Endothelial cell of umbilical vein (primary cell): ENCODE data around the gene TK1. TPM values are rescaled to one million over a fixed set of nuclear protein-coding genes. Genes with fewer than 3 reads are reported as not detected.
A peak's percentile ranks its signal among the peaks of the same experiment; 100 is the strongest.

Experiments used
- BruUV-seq: library from RNA; stranded (reverse); fragments of 400-500 nt; replicated peaks from 2 replicates; lab custom pipeline; 2021; lab: Mats Ljungman, UMichigan
- CTCF ChIA-PET: fragments of 300-600, 350-600 bp; sonication (Branson Sonifier 250); formaldehyde crosslinking; loops from one replicate; lab custom pipeline; 2021; ENCODE audit warnings: antibody characterized with exemption, inconsistent platforms; lab: Charles Lee
- POLR2A ChIA-PET: fragments of 300-600, 350-600 bp; sonication (Branson Sonifier 250); formaldehyde crosslinking; loops from one replicate; lab custom pipeline; 2021; ENCODE audit warnings: antibody characterized with exemption, inconsistent platforms; lab: Charles Lee
- DNase-seq: peaks from one replicate; pipeline ENCODE4 v3.0.0-alpha.2; 2011; ENCODE audit warnings: low read depth, low spot score
- FAIRE-seq: peaks from 2 replicates; lab custom pipeline; 2011; peaks lifted over from hg19 to GRCh38; lab: Jason Lieb, UNC
- H2AFZ ChIP-seq: 2 replicates; pipeline ENCODE4 v1.6.0; 2012; ENCODE audit warnings: low read depth, low read length, control low read depth, inconsistent platforms
- H3K27ac ChIP-seq: 2 replicates; pipeline ENCODE4 v1.5.1; 2011; ENCODE audit warnings: low read depth, mild to moderate bottlenecking, control low read depth, low read length, moderate library complexity; ENCODE audit not compliant: insufficient read depth
- H3K27me3 ChIP-seq, 2 experiments: 2 replicates each; pipeline versions ENCODE4 v1.6.0 to v1.6.1; 2011; ENCODE audit warnings: low read length in 2 of 2, mixed read lengths in 1 of 2; ENCODE audit not compliant: control insufficient read depth in 2 of 2, insufficient read depth in 2 of 2
- H3K36me3 ChIP-seq, 2 experiments: 2 replicates in 1 of 2; 3 replicates in 1 of 2; pipeline ENCODE4 v1.5.1; 2011; ENCODE audit warnings: low read length in 2 of 2, mild to moderate bottlenecking in 1 of 2, moderate library complexity in 1 of 2; ENCODE audit not compliant: control insufficient read depth in 2 of 2, insufficient read depth in 2 of 2; ENCODE audit errors: extremely low read depth in 1 of 2
- H3K4me1 ChIP-seq: 3 replicates; pipeline ENCODE4 v1.5.1; 2011; ENCODE audit warnings: mild to moderate bottlenecking, low read length; ENCODE audit not compliant: control insufficient read depth, insufficient read depth; ENCODE audit errors: extremely low read depth
- H3K4me2 ChIP-seq: 2 replicates; pipeline ENCODE4 v1.6.1; 2011; ENCODE audit warnings: low read length, control low read depth, mixed read lengths; ENCODE audit not compliant: insufficient read depth
- H3K4me3 ChIP-seq, 3 experiments: fragments of 200-600 bp in 1 of 3; sonication (generic), shearing (Covaris generic) in 1 of 3; replicated peaks in 1 of 3; 2 replicates each; pipeline ENCODE4 v1.5.1; 2011 to 2016; ENCODE audit warnings: control low read depth in 3 of 3, low read length in 3 of 3, mild to moderate bottlenecking in 2 of 3, inconsistent platforms in 1 of 3, low read depth in 1 of 3, moderate library complexity in 1 of 3; ENCODE audit not compliant: insufficient read depth in 1 of 3
- H3K79me2 ChIP-seq: 2 replicates; pipeline ENCODE4 v1.6.0; 2012; ENCODE audit warnings: low read length, inconsistent platforms; ENCODE audit not compliant: control insufficient read depth, insufficient read depth
- H3K9ac ChIP-seq: replicated peaks from 2 replicates; pipeline ENCODE3; 2011; ENCODE audit warnings: low read length, control low read depth; ENCODE audit not compliant: insufficient read depth; ENCODE audit errors: extremely low read depth
- H3K9me1 ChIP-seq: replicated peaks from 3 replicates; pipeline ENCODE4 v1.6.0; 2011; ENCODE audit warnings: mild to moderate bottlenecking, low read length; ENCODE audit not compliant: control insufficient read depth, insufficient read depth; ENCODE audit errors: extremely low read depth
- H3K9me3 ChIP-seq: replicated peaks from 2 replicates; pipeline ENCODE4 v1.5.1; 2012; ENCODE audit warnings: low read length, inconsistent platforms; ENCODE audit not compliant: control insufficient read depth, insufficient read depth
- H4K20me1 ChIP-seq: replicated peaks from 2 replicates; pipeline ENCODE3; 2011; ENCODE audit warnings: mild to moderate bottlenecking, low read length; ENCODE audit not compliant: control insufficient read depth, insufficient read depth; ENCODE audit errors: extremely low read depth
- FOS ChIP-seq: IDR thresholded peaks from 2 replicates; pipeline ENCODE4 v1.6.1; 2011; ENCODE audit warnings: mild to moderate bottlenecking, low read length, moderate library complexity, borderline replicate concordance; ENCODE audit not compliant: insufficient read depth
- GATA2 ChIP-seq: IDR thresholded peaks from 2 replicates; pipeline ENCODE4 v1.7.0; 2011; ENCODE audit warnings: low read depth, mild to moderate bottlenecking, moderate library complexity, mixed read lengths, low read length; ENCODE audit not compliant: insufficient read length, insufficient read depth
- MAX ChIP-seq: IDR thresholded peaks from 2 replicates; pipeline ENCODE4 v1.6.1; 2011; ENCODE audit not compliant: insufficient read depth, insufficient read length
- POLR2AphosphoS5 ChIP-seq: IDR thresholded peaks from 2 replicates; pipeline ENCODE4 v1.6.1; 2012; ENCODE audit warnings: low read depth, mild to moderate bottlenecking, control low read depth, low read length, moderate library complexity; ENCODE audit not compliant: insufficient read depth
- dilution Hi-C: fragments of 300-500 bp; cut with MboI; formaldehyde crosslinking; loops from one replicate; pipeline ENCODE4 v1.15.0; 2019; ENCODE audit warnings: low sequenced_read_pairs; ENCODE audit not compliant: extremely low pct_ligation_motif_present
- intact Hi-C: fragments of 100-400 bp; cut with micrococcal nuclease; formaldehyde crosslinking; loops from one replicate; pipeline ENCODE4 v1.10.0; 2022
- polyA plus RNA-seq, 4 experiments: library from polyadenylated mRNA; depleted of rRNA in 3 of 4; stranded (reverse) in 3 of 4; unstranded in 1 of 4; fragments of >200 nt; gene quantifications; 2 replicates each; pipeline versions ENCODE4 v1.2.1 to v1.2.3, GENCODE V29; 2011 to 2012; ENCODE audit warnings: missing spikeins in 1 of 4
- total RNA-seq: library from RNA; stranded (reverse); gene quantifications from 2 replicates; pipeline ENCODE4 v1.2.3, GENCODE V29; 2021

Gene TK1
- total and polyA plus RNA-seq, 2 donors (not counting 3 experiments of a cell fraction or from before 2014, with no cell fraction given), result 111 to 159 TPM

GRCh38 chr17:78131172-78132083, 55.4 kb downstream of the TK1 start:
- Histone ChIP-seq H3K4me2 (no peak overlapping the region), H3K4me3 (no peak overlapping the region), H3K27me3 (no peaks in the 10 kb centered on the region), H3K27ac (no peak overlapping the region), H2AFZ (no peak overlapping the region), H3K9ac (no peak overlapping the region), H4K20me1 (no peaks in the 10 kb centered on the region), H3K9me1 (no peaks in the 10 kb centered on the region), H3K79me2 (no peaks in the 10 kb centered on the region), H3K9me3 (no peaks in the 10 kb centered on the region), H3K36me3 (no peaks in the 10 kb centered on the region), H3K4me1 (peaks cover 26% of the 10 kb centered on the region)
- dilution Hi-C loops, result no loop called here
- FAIRE-seq (no peak), DNase-seq (no peak)
- intact Hi-C loops, result loop anchor here (5.0 kb wide), 1 partner anchor 36 kb away; the partner anchor contains the start of gene SYNGR2
- no peak for TF ChIP-seq GATA2
- TF ChIP-seq FOS, result no peak
- CTCF ChIA-PET, result no interaction called here
- POLR2A ChIA-PET, result no interaction called here
- BruUV-seq, result no TSS peak

DNA sequence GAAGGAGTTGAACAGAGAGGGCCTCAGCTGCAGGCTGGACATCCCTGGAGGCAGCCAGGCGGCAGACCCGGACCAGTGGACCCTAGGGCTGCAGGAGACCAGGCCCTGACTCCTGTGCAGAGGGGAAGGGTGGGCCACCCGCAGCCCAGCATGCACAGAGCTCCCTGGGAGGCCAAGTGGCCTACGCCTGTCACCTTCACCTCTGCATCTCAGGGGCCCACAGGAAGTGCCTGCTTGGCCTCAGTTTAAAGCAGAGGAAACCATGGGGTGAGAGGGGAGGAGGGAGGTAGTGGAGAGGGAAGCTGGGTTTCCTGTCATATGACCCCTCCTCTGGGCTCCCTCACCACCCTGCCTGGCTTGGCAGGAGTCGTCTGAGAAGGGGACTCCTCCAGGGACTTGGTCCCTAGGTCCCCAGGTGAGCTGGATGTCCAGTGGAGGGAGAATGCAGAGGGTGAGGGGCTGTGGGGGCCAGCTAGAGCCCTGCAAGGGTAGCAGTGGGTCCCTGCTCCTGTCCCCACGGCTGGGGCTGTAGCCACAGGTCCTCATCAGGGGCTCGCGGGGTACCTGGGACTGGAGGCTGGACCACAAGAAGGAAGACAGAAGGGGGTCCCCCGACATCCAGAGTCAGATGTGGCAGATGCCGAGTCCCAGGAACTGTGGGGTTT, 56.3 kb downstream of the TK1 start, which contains the start of gene TMC8:
Gene TMC8 (plus strand): TSS at position 335 of the 665 bp plus-strand sequence. CDS start 818 bp downstream, outside the sequence.
- Histone ChIP-seq H4K20me1 (no peaks in the 10 kb centered on the region), H3K4me3 (no peak within 1 kb of the TSS), H3K9me1 (no peaks in the 10 kb centered on the region), H2AFZ (no peak within 1 kb of the TSS), H3K27ac (no peak within 1 kb of the TSS), H3K9me3 (no peaks in the 10 kb centered on the region), H3K4me1 (peaks cover 26% of the 10 kb centered on the region), H3K79me2 (no peaks in the 10 kb centered on the region), H3K36me3 (no peaks in the 10 kb centered on the region), H3K27me3 (no peaks in the 10 kb centered on the region), H3K9ac (no peak within 1 kb of the TSS), H3K4me2 (no peak within 1 kb of the TSS)
- intact Hi-C loops, result loop anchor here (5.0 kb wide), 1 partner anchor 37 kb away; the partner anchor contains the start of gene SYNGR2
- ChIA-PET POLR2A (no interaction called here), CTCF (interaction anchor here (0.8 kb wide), 1 partner anchor 11 kb away, joined by 3 read pairs; no protein-coding TSS in a partner anchor)
- TF ChIP-seq POLR2AphosphoS5, result peak; percentile 27
- no peak for TF ChIP-seq MAX
- DNase-seq, result no peak
- FAIRE-seq, result peak; percentile 63
- BruUV-seq, result no TSS peak
- dilution Hi-C loops, result no loop called here
